Measurements from ENCODE around the gene PRDM2.

- TF ChIP-seq CTCF (IDR thresholded peaks at IDR 0.05) (no peak), POLR2A (IDR thresholded peaks at IDR 0.05) (no peak)
Observed at GRCh38 chr1:13807209-13807608, 107.2 kb downstream of the PRDM2 start.

All from sigmoid colon (tissue), 3 donors.